ENCODE measurements around the gene DYNLT4.

Gene DYNLT4

GRCh38 chr1:44835738-44836675 is 28.9 kb upstream of the DYNLT4 start:
- Histone ChIP-seq H4K20me1 (ENCODE audit: insufficient read depth, low read length) (no peaks in the 10 kb centered on the region), H3K27ac (ENCODE audit: low read length) (no peak overlapping the region), H3K27me3 (ENCODE audit: low read depth, low read length) (no peaks in the 10 kb centered on the region), H3K4me1 (ENCODE audit: low read length) (peaks cover 14% of the 10 kb centered on the region), H3K79me2 (ENCODE audit: low read length) (no peaks in the 10 kb centered on the region), H3K4me3 (ENCODE audit: low read length) (peak overlapping the region; percentile 55), H3K36me3 (replicated peaks; ENCODE audit: low read depth, low read length) (no peaks in the 10 kb centered on the region), H2AFZ (ENCODE audit: low read depth, low read length) (peak overlapping the region; percentile 95), H3K9me3 (ENCODE audit: insufficient read depth, low read length) (no peaks in the 10 kb centered on the region), H3K9ac (ENCODE audit: low read length) (peak overlapping the region; percentile 42; the same call in 1 of the 2 replicates), H3K4me2 (ENCODE audit: low read length) (peak overlapping the region; percentile 69)
- TF ChIP-seq EZH2phosphoT487 (IDR thresholded peaks at IDR 0.05; ENCODE audit: low read depth) (no peak), CTCF (IDR thresholded peaks at IDR 0.05; ENCODE audit: low read depth, low read length) (peak; percentile 75)

- H3K9ac ChIP-seq (ENCODE audit: low read length) = no peak overlapping the region
- no peak overlapping the region for H3K27ac ChIP-seq (ENCODE audit: low read length)
Measured at GRCh38 chr1:44834328-44834727, 27.2 kb upstream of the DYNLT4 start.

GRCh38 chr1:44832056-44832705 is 25.0 kb upstream of the DYNLT4 start:
- no peak overlapping the region for H3K9ac ChIP-seq (ENCODE audit: low read length)
- H3K9me3 ChIP-seq (ENCODE audit: insufficient read depth, low read length) = no peaks in the 10 kb centered on the region
- H3K79me2 ChIP-seq (ENCODE audit: low read length) = no peaks in the 10 kb centered on the region
- H4K20me1 ChIP-seq (ENCODE audit: insufficient read depth, low read length) = no peaks in the 10 kb centered on the region
- no peak overlapping the region for H3K4me2 ChIP-seq (ENCODE audit: low read length)
- TF ChIP-seq EZH2phosphoT487 (IDR thresholded peaks at IDR 0.05; ENCODE audit: low read depth) (no peak), CTCF (IDR thresholded peaks at IDR 0.05; ENCODE audit: low read depth, low read length) (no peak)
- no peaks in the 10 kb centered on the region for H3K36me3 ChIP-seq (replicated peaks; ENCODE audit: low read depth, low read length)
- no peaks in the 10 kb centered on the region for H3K27me3 ChIP-seq (ENCODE audit: low read depth, low read length)
- H3K4me1 ChIP-seq (ENCODE audit: low read length) = peaks cover 14% of the 10 kb centered on the region
- H3K4me3 ChIP-seq (ENCODE audit: low read length) = no peak overlapping the region
- H3K27ac ChIP-seq (ENCODE audit: low read length) = no peak overlapping the region
- no peak overlapping the region for H2AFZ ChIP-seq (ENCODE audit: low read depth, low read length)

More at GRCh38 chr1:44834328-44834727, 27.2 kb upstream of the DYNLT4 start:
- H4K20me1 ChIP-seq (ENCODE audit: insufficient read depth, low read length) = no peaks in the 10 kb centered on the region
- H2AFZ ChIP-seq (ENCODE audit: low read depth, low read length) = no peak overlapping the region
- H3K9me3 ChIP-seq (ENCODE audit: insufficient read depth, low read length) = no peaks in the 10 kb centered on the region
- H3K36me3 ChIP-seq (replicated peaks; ENCODE audit: low read depth, low read length) = no peaks in the 10 kb centered on the region
- H3K79me2 ChIP-seq (ENCODE audit: low read length) = no peaks in the 10 kb centered on the region
- H3K4me3 ChIP-seq (ENCODE audit: low read length) = no peak overlapping the region
- no peak for TF ChIP-seq EZH2phosphoT487 (IDR thresholded peaks at IDR 0.05; ENCODE audit: low read depth)
- no peak for TF ChIP-seq CTCF (IDR thresholded peaks at IDR 0.05; ENCODE audit: low read depth, low read length)
- H3K4me2 ChIP-seq (ENCODE audit: low read length) = no peak overlapping the region
- H3K27me3 ChIP-seq (ENCODE audit: low read depth, low read length) = no peaks in the 10 kb centered on the region
- peaks cover 14% of the 10 kb centered on the region for H3K4me1 ChIP-seq (ENCODE audit: low read length)

- Histone ChIP-seq H3K9ac (ENCODE audit: low read length) (no peak overlapping the region), H3K27ac (ENCODE audit: low read length) (no peak overlapping the region), H3K4me3 (ENCODE audit: low read length) (no peak overlapping the region), H3K4me1 (ENCODE audit: low read length) (peaks cover 14% of the 10 kb centered on the region), H2AFZ (ENCODE audit: low read depth, low read length) (no peak overlapping the region), H3K79me2 (ENCODE audit: low read length) (no peaks in the 10 kb centered on the region), H4K20me1 (ENCODE audit: insufficient read depth, low read length) (no peaks in the 10 kb centered on the region), H3K27me3 (ENCODE audit: low read depth, low read length) (no peaks in the 10 kb centered on the region), H3K9me3 (ENCODE audit: insufficient read depth, low read length) (no peaks in the 10 kb centered on the region), H3K36me3 (replicated peaks; ENCODE audit: low read depth, low read length) (no peaks in the 10 kb centered on the region), H3K4me2 (ENCODE audit: low read length) (no peak overlapping the region)
- TF ChIP-seq EZH2phosphoT487 (IDR thresholded peaks at IDR 0.05; ENCODE audit: low read depth) = no peak
- TF ChIP-seq CTCF (IDR thresholded peaks at IDR 0.05; ENCODE audit: low read depth, low read length) = no peak
Measured at GRCh38 chr1:44831516-44831915, 24.4 kb upstream of the DYNLT4 start.
